GM12878 (cell line): Measurements from ENCODE around the gene RYR2. TPM values are rescaled to one million over a fixed set of nuclear protein-coding genes. Genes with fewer than 3 reads are reported as not detected.

Source experiments
- NR2C1 ChIP-seq: fragments of 450-650 bp; IDR thresholded peaks from 2 replicates; pipeline ENCODE4 v1.6.1; 2017; ENCODE audit warnings: antibody characterized with exemption, mild to moderate bottlenecking, moderate library complexity
- polyA plus RNA-seq, 11 experiments: library from polyadenylated mRNA; depleted of rRNA in 4 of 11; unstranded in 6 of 11; stranded (reverse) in 5 of 11; fragments of >200 nt; fragmentation: Nextera tagmentation in 4 of 11; fragmentation: Illumina TruSeq in 1 of 11; extraction: Ambion mirVana in 4 of 11; extraction: Trizol in 1 of 11; gene quantifications; 1 replicate in 1 of 11; 2 replicates in 10 of 11; pipeline versions ENCODE4 v1.2.1 to v1.2.3, GENCODE V29; 2011 to 2016; ENCODE audit warnings: inconsistent platforms in 2 of 11, missing spikeins in 2 of 11, low read depth in 1 of 11
- total RNA-seq, 4 experiments: library from RNA; depleted of rRNA in 3 of 4; stranded (reverse); fragments of >200 nt in 3 of 4; fragmentation: Illumina TruSeq in 1 of 4; extraction: Trizol in 1 of 4; gene quantifications; 2 replicates each; pipeline versions ENCODE4 v1.2.1 to v1.2.3, GENCODE V29; 2013 to 2021
- TF ChIP-seq, protein P1 (sequence below): fragments of 450-650 bp; IDR thresholded peaks from 2 replicates; pipeline ENCODE4 v1.6.1; 2016; ENCODE audit warnings: mild to moderate bottlenecking
- TF ChIP-seq, protein P2 (sequence below): IDR thresholded peaks from 2 replicates; pipeline ENCODE4 v1.6.1; 2012; ENCODE audit warnings: low read depth, low read length, improper control_type of control experiment
- TF ChIP-seq, protein P3 (sequence below): IDR thresholded peaks from 2 replicates; pipeline ENCODE4 v1.6.1; 2011; ENCODE audit warnings: low read depth, mild to moderate bottlenecking, low read length, moderate library complexity, borderline replicate concordance; ENCODE audit errors: extremely low read depth
- TF ChIP-seq, protein P4 (sequence below): IDR thresholded peaks from 2 replicates; pipeline ENCODE4 v1.6.1; 2012; ENCODE audit warnings: improper control_type of control experiment, low read depth, low read length; ENCODE audit not compliant: insufficient replicate concordance
- TF ChIP-seq, protein P5 (sequence below): fragments of 450-650 bp; IDR thresholded peaks from 2 replicates; pipeline ENCODE4 v1.6.1; 2017; ENCODE audit warnings: borderline replicate concordance

The RYR2 gene
- total and polyA plus RNA-seq, 10 of the 15 experiments (the other 5 are each of a cell fraction or from before 2014, with no cell fraction given) = 0.01 to 0.04 TPM; not detected in 8

DNA sequence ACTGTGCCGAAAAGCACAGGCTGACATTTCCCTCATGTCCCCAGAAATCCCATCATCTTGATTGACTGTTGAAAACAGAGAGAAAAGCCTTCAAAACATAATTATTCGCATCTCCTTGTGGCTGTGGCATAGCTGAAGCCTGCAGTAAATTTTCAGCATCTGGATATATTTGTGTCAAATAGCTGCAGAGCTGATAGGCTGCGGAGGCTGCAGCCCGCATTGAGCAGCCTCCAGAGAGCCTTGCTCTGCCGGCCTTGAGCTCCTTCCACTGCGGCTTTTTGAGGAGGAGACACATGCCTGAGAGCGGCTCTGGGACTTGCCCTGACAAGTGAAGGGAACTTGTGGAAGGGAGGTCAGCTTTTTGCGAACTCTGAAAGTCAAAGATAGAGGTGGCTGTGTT is 144.7 kb downstream of the RYR2 start (continued):
- no peak for TF ChIP-seq NR2C1
- TF ChIP-seq, protein P1, sequence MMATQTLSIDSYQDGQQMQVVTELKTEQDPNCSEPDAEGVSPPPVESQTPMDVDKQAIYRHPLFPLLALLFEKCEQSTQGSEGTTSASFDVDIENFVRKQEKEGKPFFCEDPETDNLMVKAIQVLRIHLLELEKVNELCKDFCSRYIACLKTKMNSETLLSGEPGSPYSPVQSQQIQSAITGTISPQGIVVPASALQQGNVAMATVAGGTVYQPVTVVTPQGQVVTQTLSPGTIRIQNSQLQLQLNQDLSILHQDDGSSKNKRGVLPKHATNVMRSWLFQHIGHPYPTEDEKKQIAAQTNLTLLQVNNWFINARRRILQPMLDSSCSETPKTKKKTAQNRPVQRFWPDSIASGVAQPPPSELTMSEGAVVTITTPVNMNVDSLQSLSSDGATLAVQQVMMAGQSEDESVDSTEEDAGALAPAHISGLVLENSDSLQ = no peak
- TF ChIP-seq, protein P2, sequence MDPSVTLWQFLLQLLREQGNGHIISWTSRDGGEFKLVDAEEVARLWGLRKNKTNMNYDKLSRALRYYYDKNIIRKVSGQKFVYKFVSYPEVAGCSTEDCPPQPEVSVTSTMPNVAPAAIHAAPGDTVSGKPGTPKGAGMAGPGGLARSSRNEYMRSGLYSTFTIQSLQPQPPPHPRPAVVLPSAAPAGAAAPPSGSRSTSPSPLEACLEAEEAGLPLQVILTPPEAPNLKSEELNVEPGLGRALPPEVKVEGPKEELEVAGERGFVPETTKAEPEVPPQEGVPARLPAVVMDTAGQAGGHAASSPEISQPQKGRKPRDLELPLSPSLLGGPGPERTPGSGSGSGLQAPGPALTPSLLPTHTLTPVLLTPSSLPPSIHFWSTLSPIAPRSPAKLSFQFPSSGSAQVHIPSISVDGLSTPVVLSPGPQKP = no peak
- TF ChIP-seq, protein P3, sequence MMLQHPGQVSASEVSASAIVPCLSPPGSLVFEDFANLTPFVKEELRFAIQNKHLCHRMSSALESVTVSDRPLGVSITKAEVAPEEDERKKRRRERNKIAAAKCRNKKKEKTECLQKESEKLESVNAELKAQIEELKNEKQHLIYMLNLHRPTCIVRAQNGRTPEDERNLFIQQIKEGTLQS = no peak
- TF ChIP-seq, protein P4, sequence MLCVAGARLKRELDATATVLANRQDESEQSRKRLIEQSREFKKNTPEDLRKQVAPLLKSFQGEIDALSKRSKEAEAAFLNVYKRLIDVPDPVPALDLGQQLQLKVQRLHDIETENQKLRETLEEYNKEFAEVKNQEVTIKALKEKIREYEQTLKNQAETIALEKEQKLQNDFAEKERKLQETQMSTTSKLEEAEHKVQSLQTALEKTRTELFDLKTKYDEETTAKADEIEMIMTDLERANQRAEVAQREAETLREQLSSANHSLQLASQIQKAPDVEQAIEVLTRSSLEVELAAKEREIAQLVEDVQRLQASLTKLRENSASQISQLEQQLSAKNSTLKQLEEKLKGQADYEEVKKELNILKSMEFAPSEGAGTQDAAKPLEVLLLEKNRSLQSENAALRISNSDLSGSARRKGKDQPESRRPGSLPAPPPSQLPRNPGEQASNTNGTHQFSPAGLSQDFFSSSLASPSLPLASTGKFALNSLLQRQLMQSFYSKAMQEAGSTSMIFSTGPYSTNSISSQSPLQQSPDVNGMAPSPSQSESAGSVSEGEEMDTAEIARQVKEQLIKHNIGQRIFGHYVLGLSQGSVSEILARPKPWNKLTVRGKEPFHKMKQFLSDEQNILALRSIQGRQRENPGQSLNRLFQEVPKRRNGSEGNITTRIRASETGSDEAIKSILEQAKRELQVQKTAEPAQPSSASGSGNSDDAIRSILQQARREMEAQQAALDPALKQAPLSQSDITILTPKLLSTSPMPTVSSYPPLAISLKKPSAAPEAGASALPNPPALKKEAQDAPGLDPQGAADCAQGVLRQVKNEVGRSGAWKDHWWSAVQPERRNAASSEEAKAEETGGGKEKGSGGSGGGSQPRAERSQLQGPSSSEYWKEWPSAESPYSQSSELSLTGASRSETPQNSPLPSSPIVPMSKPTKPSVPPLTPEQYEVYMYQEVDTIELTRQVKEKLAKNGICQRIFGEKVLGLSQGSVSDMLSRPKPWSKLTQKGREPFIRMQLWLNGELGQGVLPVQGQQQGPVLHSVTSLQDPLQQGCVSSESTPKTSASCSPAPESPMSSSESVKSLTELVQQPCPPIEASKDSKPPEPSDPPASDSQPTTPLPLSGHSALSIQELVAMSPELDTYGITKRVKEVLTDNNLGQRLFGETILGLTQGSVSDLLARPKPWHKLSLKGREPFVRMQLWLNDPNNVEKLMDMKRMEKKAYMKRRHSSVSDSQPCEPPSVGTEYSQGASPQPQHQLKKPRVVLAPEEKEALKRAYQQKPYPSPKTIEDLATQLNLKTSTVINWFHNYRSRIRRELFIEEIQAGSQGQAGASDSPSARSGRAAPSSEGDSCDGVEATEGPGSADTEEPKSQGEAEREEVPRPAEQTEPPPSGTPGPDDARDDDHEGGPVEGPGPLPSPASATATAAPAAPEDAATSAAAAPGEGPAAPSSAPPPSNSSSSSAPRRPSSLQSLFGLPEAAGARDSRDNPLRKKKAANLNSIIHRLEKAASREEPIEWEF = no peak
- TF ChIP-seq, protein P5, sequence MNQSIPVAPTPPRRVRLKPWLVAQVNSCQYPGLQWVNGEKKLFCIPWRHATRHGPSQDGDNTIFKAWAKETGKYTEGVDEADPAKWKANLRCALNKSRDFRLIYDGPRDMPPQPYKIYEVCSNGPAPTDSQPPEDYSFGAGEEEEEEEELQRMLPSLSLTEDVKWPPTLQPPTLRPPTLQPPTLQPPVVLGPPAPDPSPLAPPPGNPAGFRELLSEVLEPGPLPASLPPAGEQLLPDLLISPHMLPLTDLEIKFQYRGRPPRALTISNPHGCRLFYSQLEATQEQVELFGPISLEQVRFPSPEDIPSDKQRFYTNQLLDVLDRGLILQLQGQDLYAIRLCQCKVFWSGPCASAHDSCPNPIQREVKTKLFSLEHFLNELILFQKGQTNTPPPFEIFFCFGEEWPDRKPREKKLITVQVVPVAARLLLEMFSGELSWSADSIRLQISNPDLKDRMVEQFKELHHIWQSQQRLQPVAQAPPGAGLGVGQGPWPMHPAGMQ = no peak
- TF ChIP-seq, all 136 proteins: peak for 0
